H1 (cell line): ENCODE results near the gene SLC38A5.
"Not testable (repeated sequence)": the region's sequence is repeated elsewhere in the genome, so short reads cannot be mapped to it uniquely, and the experiment has no call there.

Experiments
- CTCF ChIP-seq, 3 experiments: IDR thresholded peaks; 1 replicate in 2 of 3; 2 replicates in 1 of 3; pipeline versions ENCODE4 v1.5.1 to v1.6.1; 2011; ENCODE audit warnings: low read length in 3 of 3, mild to moderate bottlenecking in 3 of 3, inconsistent platforms in 2 of 3, low read depth in 1 of 3, moderate library complexity in 1 of 3; ENCODE audit not compliant: insufficient read depth in 1 of 3; ENCODE audit errors: control extremely low read depth in 1 of 3
- EP300 ChIP-seq, 2 experiments: IDR thresholded peaks; 1 replicate in 1 of 2; 2 replicates in 1 of 2; pipeline ENCODE4 v1.6.1; 2011 to 2012; ENCODE audit warnings: low read depth in 2 of 2, low read length in 2 of 2, mild to moderate bottlenecking in 2 of 2, borderline replicate concordance in 1 of 2, inconsistent platforms in 1 of 2, moderate library complexity in 1 of 2
- FOSL1 ChIP-seq: IDR thresholded peaks from 2 replicates; pipeline ENCODE4 v1.6.1; 2011; ENCODE audit warnings: mild to moderate bottlenecking, low read depth, low read length, moderate library complexity; ENCODE audit not compliant: insufficient read depth
- HDAC2 ChIP-seq, 2 experiments: fragments of 300-600 bp in 1 of 2; sonication (generic) in 1 of 2; IDR thresholded peaks; 2 replicates each; pipeline ENCODE4 v1.6.1; 2011 to 2012; ENCODE audit warnings: low read depth in 2 of 2, low read length in 2 of 2, mild to moderate bottlenecking in 2 of 2, moderate library complexity in 2 of 2, borderline replicate concordance in 1 of 2, inconsistent platforms in 1 of 2
- KDM1A ChIP-seq: fragments of 200-600, 300-600 bp; sonication (generic); IDR thresholded peaks from 2 replicates; pipeline ENCODE4 v1.7.1; 2016; ENCODE audit warnings: mild to moderate bottlenecking, low read length, borderline replicate concordance
- NRF1 ChIP-seq: IDR thresholded peaks from 2 replicates; pipeline ENCODE4 v1.6.1; 2011; ENCODE audit warnings: mild to moderate bottlenecking, low read depth, low read length, improper control_type of control experiment
- PHF8 ChIP-seq: fragments of 200-600 bp; sonication (generic); conservative IDR thresholded peaks from 2 replicates; pipeline ENCODE4 v1.7.1; 2012; ENCODE audit warnings: low read depth, mild to moderate bottlenecking, inconsistent platforms, low read length, moderate library complexity
- RFX5 ChIP-seq: IDR thresholded peaks from 2 replicates; pipeline ENCODE4 v1.6.1; 2011; ENCODE audit warnings: low read depth, low read length, improper control_type of control experiment, borderline replicate concordance
- TAF1 ChIP-seq: IDR thresholded peaks from 2 replicates; pipeline ENCODE4 v1.6.1; 2011; ENCODE audit warnings: mild to moderate bottlenecking, low read depth, low read length

- TF ChIP-seq KDM1A; FOSL1; TAF1; PHF8; HDAC2 (IDR thresholded peaks at IDR 0.05; ENCODE audit: borderline replicate concordance in 1 of 2, low read depth in 2 of 2, low read length in 2 of 2); CTCF (IDR thresholded peaks at IDR 0.05; ENCODE audit: control extremely low read depth in 1 of 3, insufficient read depth in 1 of 3, low read depth in 1 of 3, low read length in 3 of 3); RFX5; EP300 (IDR thresholded peaks at IDR 0.05; ENCODE audit: borderline replicate concordance in 1 of 2, low read depth in 2 of 2, low read length in 2 of 2); NRF1: not testable (repeated sequence)
These were observed 58.2 kb downstream of the SLC38A5 start, which contains the start of gene SSX4B for GRCh38 chrX:48411860-48412259.
